HL-60 (cell line): ENCODE results near the gene MET.
"Not testable (repeated sequence)": the region's sequence is repeated elsewhere in the genome, so short reads cannot be mapped to it uniquely, and the experiment has no call there.

Experiments used
- DNase-seq, 2 experiments: peaks; one replicate each; pipeline ENCODE4 v3.0.0-alpha.2; 2010 to 2020; ENCODE audit warnings: low read depth in 1 of 2, low spot score in 1 of 2
- H3K27ac ChIP-seq: fragments of 250-450 bp; sonication (Bioruptor Pico); replicated peaks from 2 replicates; pipeline ENCODE4 v1.5.1; 2020; ENCODE audit warnings: mild to moderate bottlenecking, moderate library complexity
- H3K27me3 ChIP-seq: fragments of 250-450 bp; sonication (Bioruptor Pico); 2 replicates; pipeline ENCODE4 v1.5.1; 2021; ENCODE audit warnings: mild to moderate bottlenecking, moderate library complexity; ENCODE audit not compliant: insufficient read depth, poor library complexity, severe bottlenecking
- H3K4me3 ChIP-seq: replicated peaks from 2 replicates; pipeline ENCODE4 v1.5.1; 2011; ENCODE audit warnings: mild to moderate bottlenecking, control low read depth, low read length; ENCODE audit not compliant: insufficient read depth
- CTCF ChIP-seq: IDR thresholded peaks from one replicate; pipeline ENCODE4 v1.5.1; 2011; ENCODE audit warnings: low read length, control low read depth, inconsistent platforms; ENCODE audit not compliant: insufficient read depth
- GABPA ChIP-seq: IDR thresholded peaks from 2 replicates; pipeline ENCODE4 v1.6.1; 2012; ENCODE audit warnings: low read depth
- POLR2AphosphoS5 ChIP-seq: IDR thresholded peaks from 2 replicates; pipeline ENCODE4 v1.6.1; 2012; ENCODE audit warnings: low read depth
- REST ChIP-seq: IDR thresholded peaks from 2 replicates; pipeline ENCODE4 v1.6.1; 2012; ENCODE audit warnings: low read depth; ENCODE audit not compliant: insufficient replicate concordance
- SPI1 ChIP-seq: IDR thresholded peaks from 2 replicates; pipeline ENCODE4 v1.6.1; 2012; ENCODE audit warnings: low read depth, mild to moderate bottlenecking, borderline replicate concordance

The MET gene

GRCh38 chr7:116632384-116632783, 39.6 kb upstream of the MET start:
- no peak for DNase-seq
- TF ChIP-seq REST (no peak), POLR2AphosphoS5 (no peak), GABPA (no peak), SPI1 (no peak), CTCF (no peak)
- Histone ChIP-seq H3K4me3 (no peak overlapping the region), H3K27me3 (peaks cover 3% of the 10 kb centered on the region), H3K27ac (no peak overlapping the region)

GRCh38 chr7:116633131-116633988, 38.6 kb upstream of the MET start:
- no peak overlapping the region for H3K4me3 ChIP-seq
- no peak for DNase-seq
- TF ChIP-seq SPI1 (no peak), GABPA (no peak), REST (no peak), CTCF (no peak), POLR2AphosphoS5 (no peak)
- peaks cover 3% of the 10 kb centered on the region for H3K27me3 ChIP-seq
- H3K27ac ChIP-seq = no peak overlapping the region

- no peak for DNase-seq
- TF ChIP-seq SPI1 = no peak
- no peak for TF ChIP-seq POLR2AphosphoS5
- no peak for TF ChIP-seq CTCF
- no peak for TF ChIP-seq REST
- no peak for TF ChIP-seq GABPA
- Histone ChIP-seq H3K4me3 (no peak overlapping the region), H3K27ac (no peak overlapping the region), H3K27me3 (no peaks in the 10 kb centered on the region)
These were observed 35.0 kb upstream of the MET start for GRCh38 chr7:116636997-116637396.

GRCh38 chr7:116638592-116638991, 33.4 kb upstream of the MET start:
- not testable (repeated sequence) for H3K27me3 ChIP-seq, H3K4me3 ChIP-seq, H3K27ac ChIP-seq, DNase-seq
